Effector memory CD4-positive, alpha-beta T cell (primary cell): ENCODE results near the gene RIT2.

ENCODE experiments used
- DNase-seq, 3 donors: peaks; one replicate each; pipeline ENCODE4 v3.0.0-alpha.2; 2020
- H3K27ac ChIP-seq: 2 replicates; pipeline ENCODE4 v1.7.0; 2013; ENCODE audit warnings: mild to moderate bottlenecking, low read length, moderate library complexity; ENCODE audit not compliant: insufficient read depth, poor library complexity, severe bottlenecking
- H3K27me3 ChIP-seq: replicated peaks from 2 replicates; pipeline ENCODE4 v1.7.0; 2013; ENCODE audit warnings: mild to moderate bottlenecking, low read length; ENCODE audit not compliant: insufficient read depth, control insufficient read depth, poor library complexity, severe bottlenecking
- H3K36me3 ChIP-seq: 2 replicates; pipeline ENCODE4 v1.7.0; 2013; ENCODE audit warnings: mild to moderate bottlenecking, low read length, moderate library complexity; ENCODE audit not compliant: control insufficient read depth, insufficient read depth
- H3K4me1 ChIP-seq: 2 replicates; pipeline ENCODE4 v1.7.0; 2013; ENCODE audit warnings: low read length, mild to moderate bottlenecking; ENCODE audit not compliant: control insufficient read depth, insufficient read depth, poor library complexity, severe bottlenecking
- H3K4me3 ChIP-seq: 2 replicates; pipeline ENCODE4 v1.7.0; 2013; ENCODE audit warnings: low read length, low read depth, mild to moderate bottlenecking; ENCODE audit not compliant: insufficient read depth, poor library complexity, severe bottlenecking
- H3K9me3 ChIP-seq: 2 replicates; pipeline ENCODE4 v1.7.0; 2013; ENCODE audit warnings: mild to moderate bottlenecking, low read length, moderate library complexity; ENCODE audit not compliant: control insufficient read depth

RIT2 gene

GRCh38 chr18:43134876-43135275 is 19.4 kb upstream of the RIT2 start:
- no peak for DNase-seq
- Histone ChIP-seq H3K4me3 (no peak overlapping the region), H3K9me3 (no peaks in the 10 kb centered on the region), H3K36me3 (no peaks in the 10 kb centered on the region), H3K27ac (no peak overlapping the region), H3K4me1 (no peaks in the 10 kb centered on the region), H3K27me3 (no peaks in the 10 kb centered on the region)

- no peaks in the 10 kb centered on the region for H3K27me3 ChIP-seq
- H3K4me1 ChIP-seq: no peaks in the 10 kb centered on the region
- H3K36me3 ChIP-seq: no peaks in the 10 kb centered on the region
- no peak for DNase-seq
- no peak overlapping the region for H3K27ac ChIP-seq
- no peak overlapping the region for H3K4me3 ChIP-seq
- H3K9me3 ChIP-seq: no peaks in the 10 kb centered on the region
Observed at GRCh38 chr18:43130716-43131260, 15.3 kb upstream of the RIT2 start.

GRCh38 chr18:43129946-43130524 is 14.6 kb upstream of the RIT2 start:
- H3K4me3 ChIP-seq: no peak overlapping the region
- no peaks in the 10 kb centered on the region for H3K9me3 ChIP-seq
- DNase-seq: no peak
- no peak overlapping the region for H3K27ac ChIP-seq
- no peaks in the 10 kb centered on the region for H3K27me3 ChIP-seq
- no peaks in the 10 kb centered on the region for H3K36me3 ChIP-seq
- H3K4me1 ChIP-seq: no peaks in the 10 kb centered on the region

GRCh38 chr18:43125471-43125870 is 10.0 kb upstream of the RIT2 start:
- Histone ChIP-seq H3K27me3 (no peaks in the 10 kb centered on the region), H3K27ac (no peak overlapping the region), H3K4me3 (no peak overlapping the region), H3K36me3 (no peaks in the 10 kb centered on the region), H3K9me3 (no peaks in the 10 kb centered on the region), H3K4me1 (no peaks in the 10 kb centered on the region)
- DNase-seq: no peak

- H3K4me1 ChIP-seq: no peaks in the 10 kb centered on the region
- no peaks in the 10 kb centered on the region for H3K9me3 ChIP-seq
- H3K27ac ChIP-seq: no peak overlapping the region
- H3K4me3 ChIP-seq: no peak overlapping the region
- H3K27me3 ChIP-seq: no peaks in the 10 kb centered on the region
- no peaks in the 10 kb centered on the region for H3K36me3 ChIP-seq
- DNase-seq: no peak
Observed at GRCh38 chr18:43122955-43123354, 7.5 kb upstream of the RIT2 start.

- no peak overlapping the region for H3K27ac ChIP-seq
- H3K9me3 ChIP-seq: no peaks in the 10 kb centered on the region
- H3K36me3 ChIP-seq: no peaks in the 10 kb centered on the region
- DNase-seq: no peak
- no peak overlapping the region for H3K4me3 ChIP-seq
- no peaks in the 10 kb centered on the region for H3K27me3 ChIP-seq
- H3K4me1 ChIP-seq: no peaks in the 10 kb centered on the region
Observed at GRCh38 chr18:43116699-43117294, 1.3 kb upstream of the RIT2 start.

GRCh38 chr18:43113220-43113895 is 2.1 kb downstream of the RIT2 start:
- Histone ChIP-seq H3K4me3 (no peak overlapping the region), H3K4me1 (no peaks in the 10 kb centered on the region), H3K27me3 (no peaks in the 10 kb centered on the region), H3K27ac (no peak overlapping the region), H3K36me3 (no peaks in the 10 kb centered on the region), H3K9me3 (no peaks in the 10 kb centered on the region)
- no peak for DNase-seq

GRCh38 chr18:43108882-43109281 is 6.6 kb downstream of the RIT2 start:
- H3K9me3 ChIP-seq: no peaks in the 10 kb centered on the region
- H3K27ac ChIP-seq: no peak overlapping the region
- H3K27me3 ChIP-seq: no peaks in the 10 kb centered on the region
- H3K36me3 ChIP-seq: no peaks in the 10 kb centered on the region
- DNase-seq: no peak
- no peak overlapping the region for H3K4me3 ChIP-seq
- H3K4me1 ChIP-seq: no peaks in the 10 kb centered on the region

- H3K27me3 ChIP-seq: no peaks in the 10 kb centered on the region
- DNase-seq: no peak
- no peak overlapping the region for H3K27ac ChIP-seq
- H3K9me3 ChIP-seq: no peaks in the 10 kb centered on the region
- no peak overlapping the region for H3K4me3 ChIP-seq
- no peaks in the 10 kb centered on the region for H3K4me1 ChIP-seq
- no peaks in the 10 kb centered on the region for H3K36me3 ChIP-seq
Observed at GRCh38 chr18:43108469-43108868, 7.0 kb downstream of the RIT2 start.

GRCh38 chr18:43093646-43094045 is 21.8 kb downstream of the RIT2 start:
- Histone ChIP-seq H3K36me3 (no peaks in the 10 kb centered on the region), H3K27ac (no peak overlapping the region), H3K4me1 (no peaks in the 10 kb centered on the region), H3K27me3 (no peaks in the 10 kb centered on the region), H3K4me3 (no peak overlapping the region), H3K9me3 (no peaks in the 10 kb centered on the region)
- DNase-seq: no peak
